BE2C (cell line): ENCODE measurements around the gene ERCC6L.

ENCODE experiments used
- DNase-seq: peaks from one replicate; pipeline ENCODE4 v3.0.0-alpha.2; 2020
- H3K27me3 ChIP-seq: fragments of 250-450 bp; sonication (Bioruptor Pico); 2 replicates; pipeline ENCODE4 v1.5.1; 2020; ENCODE audit warnings: mild to moderate bottlenecking
- H3K36me3 ChIP-seq: fragments of 250-450 bp; sonication (Bioruptor Pico); 2 replicates; pipeline ENCODE4 v1.5.1; 2020; ENCODE audit warnings: mild to moderate bottlenecking
- H3K4me1 ChIP-seq: fragments of 250-450 bp; sonication (Bioruptor Pico); 2 replicates; pipeline ENCODE4 v1.5.1; 2020
- H3K4me3 ChIP-seq: 2 replicates; pipeline ENCODE4 v1.5.1; 2011; ENCODE audit warnings: low read depth, low read length
- H3K9me3 ChIP-seq: fragments of 250-450 bp; sonication (Bioruptor Pico); 2 replicates; pipeline ENCODE4 v1.5.1; 2020
- CTCF ChIP-seq: IDR thresholded peaks from 2 replicates; pipeline ENCODE4 v1.5.1; 2012; ENCODE audit warnings: mild to moderate bottlenecking, low read depth, low read length

ERCC6L gene

GRCh38 chrX:72272868-72273267, 34.0 kb upstream of the ERCC6L start:
- Histone ChIP-seq H3K27me3 (no peaks in the 10 kb centered on the region), H3K4me1 (no peaks in the 10 kb centered on the region), H3K9me3 (no peaks in the 10 kb centered on the region), H3K36me3 (peaks cover 79% of the 10 kb centered on the region), H3K4me3 (no peak overlapping the region)
- TF ChIP-seq CTCF = no peak
- DNase-seq = no peak

- Histone ChIP-seq H3K27me3 (no peaks in the 10 kb centered on the region), H3K4me1 (no peaks in the 10 kb centered on the region), H3K4me3 (no peak overlapping the region), H3K36me3 (peaks cover 79% of the 10 kb centered on the region), H3K9me3 (no peaks in the 10 kb centered on the region)
- DNase-seq = no peak
- TF ChIP-seq CTCF = no peak
These were observed 33.0 kb upstream of the ERCC6L start for GRCh38 chrX:72271812-72272211.

GRCh38 chrX:72271091-72271788, 32.4 kb upstream of the ERCC6L start:
- Histone ChIP-seq H3K36me3 (peaks cover 73% of the 10 kb centered on the region), H3K4me1 (no peaks in the 10 kb centered on the region)

GRCh38 chrX:72270316-72270866, 31.6 kb upstream of the ERCC6L start:
- H3K4me3 ChIP-seq = no peak overlapping the region
- DNase-seq = no peak
- H3K36me3 ChIP-seq = peaks cover 65% of the 10 kb centered on the region
- TF ChIP-seq CTCF = no peak
- no peaks in the 10 kb centered on the region for H3K9me3 ChIP-seq
- H3K27me3 ChIP-seq = no peaks in the 10 kb centered on the region
- H3K4me1 ChIP-seq = no peaks in the 10 kb centered on the region

More at GRCh38 chrX:72271091-72271788, 32.4 kb upstream of the ERCC6L start:
- no peak for DNase-seq
- Histone ChIP-seq H3K27me3 (no peaks in the 10 kb centered on the region), H3K9me3 (no peaks in the 10 kb centered on the region), H3K4me3 (no peak overlapping the region)
- no peak for TF ChIP-seq CTCF

GRCh38 chrX:72269671-72270251, 30.9 kb upstream of the ERCC6L start:
- no peak for DNase-seq
- Histone ChIP-seq H3K36me3 (peaks cover 59% of the 10 kb centered on the region), H3K27me3 (no peaks in the 10 kb centered on the region), H3K9me3 (no peaks in the 10 kb centered on the region), H3K4me1 (no peaks in the 10 kb centered on the region), H3K4me3 (no peak overlapping the region)
- no peak for TF ChIP-seq CTCF

- peaks cover 49% of the 10 kb centered on the region for H3K36me3 ChIP-seq
- no peak overlapping the region for H3K4me3 ChIP-seq
- H3K4me1 ChIP-seq = no peaks in the 10 kb centered on the region
- no peaks in the 10 kb centered on the region for H3K27me3 ChIP-seq
- no peaks in the 10 kb centered on the region for H3K9me3 ChIP-seq
- no peak for DNase-seq
- TF ChIP-seq CTCF = no peak
These were observed 30.0 kb upstream of the ERCC6L start for GRCh38 chrX:72268597-72269365.
